Left cardiac atrium (tissue), 4 donors: Measurements from ENCODE around the gene BPGM. TPM values are rescaled to one million over a fixed set of nuclear protein-coding genes. Genes with fewer than 3 reads are reported as not detected.
A peak's percentile ranks its signal among the peaks of the same experiment; 100 is the strongest.

Experiments
- ATAC-seq, 2 donors: fragments of 200-7000 bp; cut with Tn5 transposase; one replicate each; pipeline ENCODE4 v1.9.1; 2020; ENCODE audit warnings: mild to moderate bottlenecking in 2 of 2, moderate library complexity in 2 of 2
- DNase-seq: peaks from one replicate; pipeline ENCODE4 v3.0.0-alpha.2; 2020
- intact Hi-C, 2 donors: fragments of 100-400 bp; cut with DNase I; formaldehyde crosslinking; loops; one replicate each; pipeline versions ENCODE4 v1.14.1 to v1.15.1; 2022 to 2023
- long read RNA-seq: library from polyadenylated mRNA; unstranded; transcript quantifications from one replicate; pipeline ENCODE4 v2.0.0, GENCODE V29; 2021
- total RNA-seq, 2 donors: library from RNA; stranded (reverse); fragmentation: NEBNext Ultra II Directional; extraction: Animal tissue kit (Norgen Biotek cat#: 25700); gene quantifications; one replicate each; pipeline ENCODE4 v1.2.1, GENCODE V29; 2021
- donor health status: DM: no; HTN: yes; CAD: no.
- donor health status: DM: no; HTN: yes; CAD: no; lungs with severe emphysema.
- donor health status: DM: yes; HTN: yes; CAD: no.
- donor health status: Dilated cardiomyopathy.

Gene BPGM
- 10 to 100 TPM; 12.1 to 15.8 TPM for total RNA-seq
- long read RNA-seq, transcript BPGM-201 (3 exons, 1,753 nt), result major isoform, 23 of 26 reads
- long read RNA-seq, partial matches to known transcripts, result 2 of 26 reads
- long read RNA-seq, other reads (novel, unspliced or antisense), result 0 of 26 reads

DNA sequence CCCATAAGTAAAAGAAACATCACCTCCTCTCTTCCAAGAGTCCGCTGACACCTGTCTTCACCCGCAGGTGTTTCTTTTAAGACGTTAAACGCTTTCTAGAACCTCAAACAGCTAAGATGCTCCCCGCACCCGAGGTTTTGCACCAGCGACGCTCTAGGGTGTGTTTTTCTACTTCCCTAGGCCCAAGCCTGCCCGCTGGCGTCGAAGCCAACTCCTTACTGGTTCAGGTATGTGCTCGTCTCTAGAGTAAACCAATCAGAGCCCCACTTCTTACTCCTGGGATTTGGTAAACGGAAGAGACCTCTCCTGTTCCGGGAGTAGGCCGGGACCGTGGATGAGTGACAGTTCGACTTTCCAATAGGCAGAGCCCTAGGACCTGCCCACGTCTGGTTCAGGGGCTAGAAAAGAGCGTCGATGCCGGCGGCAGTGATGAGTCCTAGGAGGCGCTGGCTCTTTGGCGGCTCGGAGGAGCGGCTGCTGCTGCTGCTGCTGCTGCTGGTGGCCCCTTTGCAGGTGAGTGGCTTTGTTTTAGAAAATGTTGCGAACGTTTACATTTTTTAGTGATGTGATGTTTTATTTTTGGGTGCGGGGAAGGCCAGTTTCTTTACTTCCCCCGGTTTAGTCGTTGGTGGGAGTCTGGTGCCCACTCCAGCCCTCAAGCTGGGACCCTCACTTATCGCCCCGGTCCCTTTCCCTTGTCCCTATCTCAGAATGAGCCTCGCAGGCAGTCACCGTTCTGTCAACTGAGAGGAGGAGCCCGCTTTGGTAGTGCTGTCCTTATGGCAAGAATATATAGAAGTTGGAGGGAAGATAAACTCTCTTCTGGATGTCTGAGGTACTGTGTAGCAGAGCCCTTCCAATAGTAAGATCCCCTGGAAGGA lies at the start of gene BPGM:
BPGM (plus strand) TSS at position 429 of the 881 bp plus-strand sequence. CDS start 14,655 bp downstream, outside the sequence.
- intact Hi-C loops, result no loop called here
- DNase-seq (peak; percentile 96), ATAC-seq (peak; percentile 100)

- ATAC-seq (no peak), DNase-seq (no peak)
- intact Hi-C loops, result no loop called here
Measured at GRCh38 chr7:134599371-134599770, 47.3 kb upstream of the BPGM start.

DNA sequence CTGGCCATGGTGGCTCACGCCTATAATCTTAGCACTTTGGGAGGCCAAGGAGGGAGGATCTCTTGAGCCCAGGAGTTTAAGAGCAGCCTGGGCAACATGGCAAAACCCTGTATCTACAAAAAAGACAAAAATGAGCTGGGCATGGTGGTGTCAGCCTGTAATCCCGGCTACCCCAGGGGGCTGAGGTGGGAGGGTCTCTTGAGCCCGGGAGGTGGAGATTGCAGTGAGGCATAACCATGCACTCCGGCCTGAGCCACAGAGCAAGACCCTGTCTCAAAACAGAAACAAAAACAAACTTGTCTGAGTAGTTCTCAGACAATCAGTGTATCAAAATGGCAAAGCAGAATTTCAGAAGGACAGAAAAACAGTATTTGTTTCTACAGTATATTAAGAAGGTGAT lies 45.2 kb upstream of the BPGM start:
- intact Hi-C loops, result loop anchor here in 1 of 2 donors (10.0 kb wide), 1 partner anchor 57 kb away; the partner anchor contains the start of gene AKR1B15
- ATAC-seq (no peak), DNase-seq (no peak)

DNA sequence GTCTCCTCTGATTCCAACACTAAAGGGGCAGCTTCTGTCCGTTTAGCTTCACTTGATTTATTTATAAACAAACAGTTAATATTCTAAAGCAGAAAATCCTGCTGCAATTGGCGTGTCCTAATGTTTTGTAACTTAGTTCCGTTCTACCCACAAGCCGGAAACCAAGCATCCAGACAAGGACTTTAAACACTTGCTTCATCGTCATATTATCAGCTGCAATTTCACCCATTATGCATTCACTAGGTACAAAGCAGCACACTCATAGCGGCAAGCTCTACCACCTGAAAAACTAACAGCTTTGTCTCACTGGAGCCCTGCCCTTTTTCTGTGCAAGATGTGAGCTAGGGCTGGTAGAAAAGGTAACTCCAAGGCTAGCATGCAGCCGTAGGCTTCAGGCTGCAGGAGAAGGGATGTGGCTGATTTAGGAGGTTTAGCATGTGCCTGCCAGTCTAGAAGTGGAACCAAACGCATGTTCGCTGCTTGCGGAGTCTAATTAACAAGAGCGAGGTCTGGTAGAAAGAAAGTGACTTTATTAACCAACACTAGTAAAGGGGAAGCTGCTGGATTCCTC lies 43.7 kb upstream of the BPGM start:
- DNase-seq (no peak), ATAC-seq (no peak)
- intact Hi-C loops, result loop anchor here in 1 of 2 donors (10.0 kb wide), 1 partner anchor 58 kb away; the partner anchor contains the start of gene AKR1B15

DNA sequence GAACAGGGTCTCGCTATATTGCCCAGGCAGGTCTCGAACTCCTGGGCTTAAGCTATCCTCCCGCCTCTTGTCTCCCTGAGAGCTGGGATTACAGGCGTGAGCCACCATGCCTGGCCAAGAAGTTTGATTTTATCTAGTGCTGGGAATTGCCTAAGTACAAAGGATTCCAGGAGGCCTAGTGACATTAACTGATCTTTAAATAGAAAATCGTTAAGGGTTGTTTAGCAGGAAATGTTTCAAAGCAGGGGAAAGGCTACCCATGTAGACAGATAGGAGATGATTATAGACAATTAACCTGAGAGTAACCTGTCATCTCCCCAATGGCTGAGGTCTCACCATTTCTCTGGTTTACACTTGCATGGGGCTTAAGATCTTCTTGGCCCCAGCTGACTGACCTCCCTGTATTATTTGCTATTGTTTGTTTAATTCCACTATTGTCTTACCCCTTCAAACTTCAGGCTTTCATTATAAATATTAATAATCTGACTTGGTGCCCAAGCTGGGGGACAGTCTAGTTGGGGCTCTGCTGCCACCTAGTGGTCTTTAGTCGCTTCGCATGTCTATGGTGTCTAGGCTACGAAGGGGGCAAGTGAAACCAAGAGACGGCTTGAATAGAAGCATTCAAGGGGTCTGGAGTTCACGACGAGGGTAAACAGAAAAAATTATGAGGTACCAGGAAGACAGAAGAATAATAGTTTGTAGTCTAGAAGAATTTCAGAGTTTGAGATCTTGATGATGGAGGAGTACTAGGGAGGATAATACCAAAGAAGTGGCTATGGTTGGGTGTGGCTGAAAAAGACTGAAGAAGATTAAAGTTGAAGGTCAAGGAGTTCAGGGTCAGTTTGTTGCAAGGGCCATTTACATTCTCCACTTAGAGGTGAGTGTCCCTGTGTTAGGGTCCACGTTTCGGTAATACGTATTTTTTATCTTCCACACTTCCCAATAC lies 40.4 kb upstream of the BPGM start:
- intact Hi-C loops, result loop anchor here (2.0 to 10.0 kb wide), 5 partner anchors 59 to 173 kb away; partner anchors contain the start of gene AKR1B15 (in 2 of the 2)
- ATAC-seq, result peak; percentile 90 to 91
- DNase-seq, result peak; percentile 60

GRCh38 chr7:134611611-134612151 lies 35.0 kb upstream of the BPGM start:
- DNase-seq (no peak), ATAC-seq (no peak)
- intact Hi-C loops, result loop anchor here in 1 of 2 donors (5.0 kb wide), 1 partner anchor 179 kb away; no protein-coding TSS in a partner anchor

DNA sequence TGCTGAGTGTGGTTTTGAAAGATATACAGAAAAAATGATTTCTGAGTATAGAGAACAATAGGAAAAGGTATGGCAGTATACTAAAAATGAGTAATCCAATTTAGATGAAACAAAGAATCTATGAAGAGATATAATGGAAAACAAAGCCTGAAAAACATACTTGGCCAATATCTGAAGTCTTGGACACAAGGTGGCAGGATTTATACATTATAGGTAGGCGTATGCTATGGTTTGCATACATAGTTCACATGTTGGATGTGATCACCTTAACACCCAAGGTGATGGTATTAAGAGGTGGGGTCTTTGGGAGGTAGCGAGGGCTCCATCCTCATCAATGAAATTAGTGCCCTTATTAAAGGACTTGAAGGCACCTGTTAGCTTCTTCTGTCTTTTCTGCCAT lies 34.5 kb upstream of the BPGM start:
- ATAC-seq (no peak), DNase-seq (no peak)
- intact Hi-C loops, result loop anchor here in 1 of 2 donors (5.0 kb wide), 1 partner anchor 180 kb away; no protein-coding TSS in a partner anchor

DNA sequence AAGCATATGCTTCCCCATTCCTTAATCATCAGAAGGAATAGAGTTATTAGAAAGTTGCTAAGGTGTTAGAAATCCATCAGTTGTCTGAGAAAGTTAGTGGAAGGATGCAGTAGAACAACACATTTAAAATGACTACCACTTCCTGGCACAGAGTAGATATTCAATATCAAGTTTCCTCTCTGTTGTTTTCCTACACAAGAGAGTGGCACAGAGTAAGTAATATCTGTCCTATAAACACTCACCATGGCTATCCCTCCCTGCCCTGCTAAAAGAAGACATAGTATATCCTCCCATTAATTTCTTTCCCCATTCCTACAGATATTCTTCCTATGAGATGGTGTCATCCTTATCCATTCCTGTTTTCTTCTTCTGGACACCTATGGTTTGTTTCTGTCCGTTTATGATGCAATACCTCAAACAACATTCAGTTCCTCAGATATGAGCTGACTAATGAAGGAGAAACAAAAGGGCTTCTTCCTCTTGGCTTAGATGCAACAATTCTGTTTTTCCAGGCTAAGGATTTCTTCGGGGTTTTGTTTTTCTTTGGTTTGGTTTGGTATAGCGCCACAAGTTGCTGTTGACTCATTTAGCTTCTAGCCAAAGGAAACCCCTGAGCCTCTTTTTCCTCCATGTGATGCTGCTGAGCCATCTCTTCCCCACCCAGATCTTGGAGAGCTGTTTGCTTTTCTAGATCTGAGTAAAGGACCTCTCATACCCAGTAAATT lies 32.9 kb upstream of the BPGM start:
- peak; percentile 84 to 92 for ATAC-seq
- DNase-seq, result no peak
- intact Hi-C loops, result loop anchor here in 1 of 2 donors (5.0 kb wide), 1 partner anchor 181 kb away; no protein-coding TSS in a partner anchor

DNA sequence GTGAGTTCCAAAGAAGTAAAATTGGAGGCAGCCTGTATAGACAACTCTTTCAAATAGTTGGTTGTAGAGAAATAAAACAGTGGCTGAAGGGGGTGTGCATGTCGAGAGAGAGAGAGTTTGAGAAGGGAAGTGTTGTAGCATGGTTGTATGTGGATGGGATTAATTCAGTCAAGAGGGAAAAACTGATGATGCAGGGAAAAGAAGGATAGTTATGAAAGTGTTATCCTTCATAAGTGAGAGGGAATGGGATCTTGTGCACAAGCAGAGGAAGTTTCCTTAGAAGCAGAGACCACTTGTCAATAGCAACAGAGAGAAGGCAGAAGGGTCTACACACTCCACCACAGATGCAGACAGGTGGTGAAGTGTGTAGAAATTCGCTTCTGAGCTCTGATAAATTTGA lies 30.0 kb upstream of the BPGM start:
- intact Hi-C loops, result no loop called here
- ATAC-seq, result no peak
- no peak for DNase-seq

DNA sequence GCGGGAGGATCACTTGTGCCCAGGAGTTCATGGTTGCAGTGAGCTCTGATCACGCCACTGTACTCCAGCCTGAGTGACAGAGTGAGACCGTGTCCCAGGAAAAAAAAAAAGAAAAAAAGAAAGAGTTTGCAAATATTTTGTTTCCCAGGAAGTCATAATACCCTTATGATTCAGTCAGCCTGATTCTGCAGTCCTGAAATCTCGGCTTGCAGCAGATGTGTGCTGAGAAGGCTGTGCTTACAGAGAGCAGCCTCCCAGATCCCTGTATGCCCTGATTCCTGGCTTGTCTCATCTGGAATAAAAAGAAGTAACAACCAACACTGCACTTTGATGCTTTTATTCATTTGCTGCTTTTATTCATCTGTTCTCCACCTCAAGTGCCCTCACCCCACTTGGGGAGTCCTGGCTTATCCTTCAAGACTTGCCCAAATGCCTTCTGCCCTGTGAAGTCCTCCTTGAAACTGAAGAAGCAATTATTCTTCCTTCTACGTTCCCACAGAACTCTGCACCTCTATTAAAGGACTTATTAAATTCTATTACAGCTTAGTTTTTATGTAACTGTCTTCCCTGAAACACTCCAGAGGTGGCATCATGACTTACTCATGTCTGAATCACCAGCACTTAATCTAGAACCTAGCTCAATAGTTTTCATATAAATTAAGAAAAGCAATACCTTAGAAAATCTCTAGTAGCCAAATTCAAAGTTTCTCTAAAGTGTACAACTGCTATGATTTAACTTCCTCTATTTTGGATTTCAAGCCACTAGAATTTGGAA lies 27.7 kb upstream of the BPGM start:
- intact Hi-C loops, result no loop called here
- DNase-seq, result no peak
- ATAC-seq, result peak in 1 of 2 donors; percentile 17

DNA sequence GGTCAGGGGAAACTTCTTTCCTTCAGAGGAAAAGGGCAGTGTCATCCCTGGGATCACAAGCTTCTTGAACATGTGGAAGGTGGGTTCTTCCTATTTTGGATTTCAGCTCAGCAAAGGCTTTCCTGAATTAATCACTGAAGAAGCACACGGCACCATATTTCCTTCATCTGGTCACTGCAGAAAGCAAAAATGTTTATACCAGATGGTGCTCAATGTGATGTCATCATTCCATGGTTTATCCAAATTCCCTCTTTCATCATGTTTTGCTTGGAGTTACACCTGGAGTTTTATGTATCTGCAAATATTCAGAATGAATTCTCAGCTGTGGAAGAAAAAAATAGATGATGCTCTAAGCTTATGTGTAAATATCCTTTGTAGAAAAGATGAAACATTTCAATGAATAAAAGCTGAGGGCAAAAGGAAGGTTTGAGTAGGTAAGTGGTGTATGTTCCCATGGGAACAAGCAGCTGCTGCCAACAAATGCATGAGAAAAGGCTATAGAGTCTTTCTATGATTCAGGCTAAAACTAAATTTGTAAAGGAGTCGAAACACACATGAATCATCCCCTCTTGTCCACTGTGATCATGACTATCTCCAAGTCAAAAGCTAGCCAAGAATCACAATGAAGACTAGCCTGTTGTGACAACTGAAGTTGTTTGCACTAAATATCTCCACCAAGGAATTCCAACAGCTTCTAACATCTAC lies 26.9 kb upstream of the BPGM start:
- ATAC-seq (peak in 1 of 2 donors; percentile 83), DNase-seq (no peak)
- intact Hi-C loops, result no loop called here

GRCh38 chr7:134622303-134622995 lies 24.2 kb upstream of the BPGM start:
- no peak for ATAC-seq
- intact Hi-C loops, result no loop called here
- no peak for DNase-seq

DNA sequence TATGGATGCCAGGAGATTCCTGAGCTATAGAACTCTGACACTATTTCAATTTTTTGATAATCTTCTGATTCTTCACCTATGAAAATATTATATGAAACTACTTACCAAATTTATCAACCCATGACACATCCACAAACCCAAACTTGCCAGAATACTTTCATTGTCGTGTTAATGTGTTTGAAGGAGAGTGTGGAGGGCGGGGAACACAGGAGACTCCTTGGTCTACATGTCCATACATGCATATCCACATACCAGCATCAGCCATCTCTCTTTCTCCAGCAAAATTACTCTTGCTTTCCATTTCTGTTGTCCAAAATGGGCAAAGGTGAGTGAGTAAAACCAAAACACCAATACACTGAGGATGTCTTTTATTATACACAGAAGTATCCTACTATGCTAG lies 23.5 kb upstream of the BPGM start:
- DNase-seq (no peak), ATAC-seq (no peak)
- intact Hi-C loops, result no loop called here

- no peak for ATAC-seq
- DNase-seq, result no peak
- intact Hi-C loops, result no loop called here
Measured at GRCh38 chr7:134625550-134625949, 21.1 kb upstream of the BPGM start.

GRCh38 chr7:134627109-134627774 lies 19.4 kb upstream of the BPGM start:
- ATAC-seq, result no peak
- no peak for DNase-seq

GRCh38 chr7:134627775-134628153 lies 18.9 kb upstream of the BPGM start:
- no peak for ATAC-seq
- DNase-seq, result no peak
- intact Hi-C loops, result no loop called here

More at GRCh38 chr7:134627109-134627774, 19.4 kb upstream of the BPGM start:
- intact Hi-C loops, result no loop called here
